Neural cell (in vitro differentiated cells): ENCODE data around the gene IPO13. TPM values are rescaled to one million over a fixed set of nuclear protein-coding genes. Genes with fewer than 3 reads are reported as not detected.

Source experiments
- H2AFZ ChIP-seq: fragments of 200-600, 300-800 bp; sonication (generic), shearing (Covaris generic); 2 replicates; pipeline ENCODE4 v1.6.0; 2014; ENCODE audit warnings: low read depth, mild to moderate bottlenecking, antibody characterized with exemption, low read length, moderate library complexity
- H3F3A ChIP-seq: fragments of 200-600 bp; shearing (Covaris generic); 2 replicates; pipeline ENCODE4 v1.6.1; 2016; ENCODE audit warnings: mild to moderate bottlenecking, moderate library complexity, mixed read lengths, antibody characterized with exemption, low read length; ENCODE audit not compliant: insufficient read depth, poor library complexity, severe bottlenecking
- H3K27ac ChIP-seq: fragments of 200-600, 300-800 bp; sonication (generic), shearing (Covaris generic); 2 replicates; pipeline ENCODE4 v1.5.1; 2014; ENCODE audit warnings: mild to moderate bottlenecking, low read length, moderate library complexity
- H3K27me3 ChIP-seq: fragments of 300-800, 200-600 bp; sonication (generic), shearing (Covaris generic); 2 replicates; pipeline ENCODE4 v1.6.0; 2014; ENCODE audit warnings: mild to moderate bottlenecking, low read depth, low read length, moderate library complexity; ENCODE audit not compliant: insufficient read depth
- H3K36me3 ChIP-seq: fragments of 300-800, 200-600 bp; sonication (generic), shearing (Covaris generic); 2 replicates; pipeline ENCODE4 v1.5.1; 2014; ENCODE audit warnings: mild to moderate bottlenecking, antibody characterized with exemption, low read length, moderate library complexity; ENCODE audit not compliant: insufficient read depth
- H3K4me2 ChIP-seq: fragments of 300-800, 200-600 bp; sonication (generic), shearing (Covaris generic); 2 replicates; pipeline ENCODE4 v1.6.0; 2014; ENCODE audit warnings: mild to moderate bottlenecking, low read length
- H3K4me3 ChIP-seq: fragments of 300-800, 200-600 bp; sonication (generic), shearing (Covaris generic); 2 replicates; pipeline ENCODE4 v1.5.1; 2014; ENCODE audit warnings: mild to moderate bottlenecking, low read length, moderate library complexity
- H3K79me2 ChIP-seq: fragments of 200-600 bp; shearing (Covaris generic); replicated peaks from 2 replicates; pipeline ENCODE4 v1.6.0; 2014; ENCODE audit warnings: mild to moderate bottlenecking, low read length, moderate library complexity; ENCODE audit not compliant: insufficient read depth
- H3K9ac ChIP-seq: fragments of 300-800, 200-600 bp; sonication (generic), shearing (Covaris generic); 2 replicates; pipeline ENCODE4 v1.6.1; 2016; ENCODE audit warnings: mild to moderate bottlenecking, low read length, mixed read lengths
- H3K9me2 ChIP-seq: fragments of 200-600 bp; shearing (Covaris generic); 2 replicates; pipeline ENCODE4 v1.6.1; 2016; ENCODE audit warnings: mild to moderate bottlenecking, low read length, mixed read lengths; ENCODE audit not compliant: insufficient read depth
- H3K9me3 ChIP-seq: fragments of 200-600, 300-800 bp; sonication (generic), shearing (Covaris generic); 2 replicates; pipeline ENCODE4 v1.6.1; 2016; ENCODE audit warnings: mild to moderate bottlenecking, mixed run types, low read length, moderate library complexity, mixed read lengths
- H4K20me1 ChIP-seq: fragments of 200-600 bp; shearing (Covaris generic); 2 replicates; pipeline ENCODE4 v1.6.1; 2016; ENCODE audit warnings: mild to moderate bottlenecking, mixed run types; ENCODE audit not compliant: insufficient read depth
- CTCF ChIP-seq: fragments of 450-650 bp; IDR thresholded peaks from 2 replicates; pipeline ENCODE4 v1.5.1; 2014; ENCODE audit warnings: antibody characterized with exemption, mild to moderate bottlenecking, moderate library complexity; ENCODE audit not compliant: poor library complexity, severe bottlenecking
- EP300 ChIP-seq: fragments of 450-650 bp; conservative IDR thresholded peaks from 2 replicates; pipeline ENCODE4 v1.6.1; 2014; ENCODE audit warnings: antibody characterized with exemption, mild to moderate bottlenecking, moderate library complexity; ENCODE audit not compliant: poor library complexity, severe bottlenecking
- EZH2 ChIP-seq: fragments of 200-600, 300-800 bp; shearing (Covaris generic), sonication (generic); IDR thresholded peaks from 2 replicates; pipeline ENCODE4 v1.6.1; 2014; ENCODE audit warnings: antibody characterized with exemption, low read length, borderline replicate concordance, mild to moderate bottlenecking; ENCODE audit not compliant: insufficient read depth, poor library complexity, severe bottlenecking
- MXI1 ChIP-seq: fragments of 450-650 bp; conservative IDR thresholded peaks from 2 replicates; pipeline ENCODE4 v1.6.1; 2014; ENCODE audit warnings: antibody characterized with exemption, mild to moderate bottlenecking; ENCODE audit not compliant: poor library complexity, severe bottlenecking
- POLR2AphosphoS5 ChIP-seq: IDR thresholded peaks from 2 replicates; pipeline ENCODE4 v1.6.1; 2012
- RAD21 ChIP-seq: fragments of 450-650 bp; conservative IDR thresholded peaks from 2 replicates; pipeline ENCODE4 v1.6.1; 2014; ENCODE audit warnings: antibody characterized with exemption, mild to moderate bottlenecking, moderate library complexity
- REST ChIP-seq: IDR thresholded peaks from 2 replicates; pipeline ENCODE4 v1.6.1; 2012; ENCODE audit warnings: borderline replicate concordance
- SMC3 ChIP-seq: fragments of 450-650 bp; conservative IDR thresholded peaks from 2 replicates; pipeline ENCODE4 v1.6.1; 2014; ENCODE audit warnings: antibody characterized with exemption, mild to moderate bottlenecking, moderate library complexity; ENCODE audit not compliant: poor library complexity
- TAF1 ChIP-seq: IDR thresholded peaks from 2 replicates; pipeline ENCODE4 v1.6.1; 2012; ENCODE audit warnings: low read depth
- polyA plus RNA-seq: library from polyadenylated mRNA; depleted of rRNA; stranded (reverse); fragments of >200 nt; gene quantifications from 2 replicates; pipeline ENCODE4 v1.2.3, GENCODE V29; 2014

IPO13 gene
- polyA plus RNA-seq, 1 donor from 2014 or later: 29.8 TPM

GRCh38 chr1:43983253-43983899 is 36.6 kb downstream of the IPO13 start:
- Histone ChIP-seq H3K36me3 (no peaks in the 10 kb centered on the region), H4K20me1 (no peaks in the 10 kb centered on the region), H3K79me2 (peaks cover 14% of the 10 kb centered on the region), H3K27me3 (no peaks in the 10 kb centered on the region), H3K9ac (no peak overlapping the region), H2AFZ (no peak overlapping the region), H3K9me2 (no peaks in the 10 kb centered on the region), H3K27ac (no peak overlapping the region), H3K9me3 (no peaks in the 10 kb centered on the region), H3F3A (no peaks in the 10 kb centered on the region), H3K4me2 (no peak overlapping the region), H3K4me3 (no peak overlapping the region)
- no peak for TF ChIP-seq TAF1

- Histone ChIP-seq H3K9me2 (no peaks in the 10 kb centered on the region), H3F3A (no peaks in the 10 kb centered on the region), H3K9me3 (no peaks in the 10 kb centered on the region), H3K36me3 (no peaks in the 10 kb centered on the region), H2AFZ (no peak overlapping the region), H3K4me3 (no peak overlapping the region), H3K79me2 (peaks cover 5% of the 10 kb centered on the region), H3K27me3 (no peaks in the 10 kb centered on the region), H4K20me1 (no peaks in the 10 kb centered on the region), H3K9ac (no peak overlapping the region), H3K27ac (no peak overlapping the region), H3K4me2 (no peak overlapping the region)
- no peak for TF ChIP-seq EP300
- TF ChIP-seq EZH2: no peak
- TF ChIP-seq CTCF: no peak
- no peak for TF ChIP-seq RAD21
- no peak for TF ChIP-seq REST
- TF ChIP-seq MXI1: no peak
- no peak for TF ChIP-seq TAF1
- TF ChIP-seq POLR2AphosphoS5: no peak
- TF ChIP-seq SMC3: no peak
Observed at GRCh38 chr1:43984855-43985254, 38.1 kb downstream of the IPO13 start.
